OCI-LY3 (cell line): Measurements from ENCODE around the gene ABCC5.

Experiments
- CTCF ChIP-seq: fragments of 200-600, 300-600 bp; sonication (generic); IDR thresholded peaks from 2 replicates; pipeline ENCODE4 v1.5.1; 2014; ENCODE audit warnings: antibody characterized with exemption, low read length, low read depth
- EZH2phosphoT487 ChIP-seq: fragments of 200-600 bp; shearing (Covaris generic); IDR thresholded peaks from 2 replicates; pipeline ENCODE4 v1.6.1; 2018; ENCODE audit warnings: antibody characterized with exemption, mixed run types, low read depth

- TF ChIP-seq CTCF (no peak), EZH2phosphoT487 (no peak)
Observed at GRCh38 chr3:184016169-184016570, 1.5 kb downstream of the ABCC5 start.
